Activated CD8-positive, alpha-beta memory T cell treated with anti-CD3 and anti-CD28 coated beads, Interleukin-2, amount 50 U/mL, for 48 hours (primary cell): ENCODE data around the gene DNAJA4.

ENCODE experiments used
- DNase-seq: peaks from one replicate; pipeline ENCODE4 v3.0.0-alpha.2; 2020

DNAJA4 gene

GRCh38 chr15:78282324-78282723 lies 18.0 kb downstream of the DNAJA4 start:
- no peak for DNase-seq

GRCh38 chr15:78284758-78285157 lies 20.4 kb downstream of the DNAJA4 start:
- DNase-seq = no peak

DNA sequence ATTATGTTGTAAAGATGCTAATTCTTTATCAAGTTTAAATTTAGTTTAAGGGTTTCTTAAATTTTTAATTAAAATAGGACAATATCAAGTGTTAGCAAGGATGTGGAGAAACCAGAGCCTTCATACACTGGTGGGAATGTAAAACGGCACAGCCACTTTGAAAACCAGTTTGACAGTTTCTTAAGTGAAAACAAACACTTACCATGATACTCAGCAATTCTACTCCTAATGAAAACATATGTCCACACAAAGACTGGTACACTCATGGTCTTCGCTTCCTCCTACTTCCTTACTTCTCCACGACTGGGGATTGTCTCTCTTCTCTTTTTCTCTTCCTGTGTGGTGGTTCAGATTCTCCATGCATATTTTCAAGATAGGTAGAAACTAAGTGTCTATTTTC lies 25.9 kb downstream of the DNAJA4 start:
- DNase-seq = no peak

GRCh38 chr15:78291052-78291451 lies 26.7 kb downstream of the DNAJA4 start:
- no peak for DNase-seq

- no peak for DNase-seq
These were observed 27.3 kb downstream of the DNAJA4 start for GRCh38 chr15:78291698-78292097.

DNA sequence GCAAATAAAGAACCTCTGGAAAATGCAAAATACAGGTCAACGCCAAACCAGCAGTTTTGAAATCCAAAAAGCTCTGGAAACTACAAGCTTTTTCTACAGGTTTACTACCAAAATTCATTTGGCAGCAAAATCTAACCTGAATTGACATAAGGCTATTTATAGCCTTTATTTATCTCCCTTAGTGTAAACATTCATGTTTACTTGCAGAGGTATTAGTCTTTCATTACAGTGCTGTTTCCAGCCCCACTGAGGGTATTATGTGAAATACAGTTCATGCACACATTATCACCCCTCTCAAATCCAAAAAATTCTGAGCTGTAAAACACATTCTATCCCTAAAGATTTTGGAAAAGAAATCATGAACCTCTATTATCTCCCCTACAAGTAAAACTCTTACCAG lies 27.9 kb downstream of the DNAJA4 start:
- no peak for DNase-seq

DNA sequence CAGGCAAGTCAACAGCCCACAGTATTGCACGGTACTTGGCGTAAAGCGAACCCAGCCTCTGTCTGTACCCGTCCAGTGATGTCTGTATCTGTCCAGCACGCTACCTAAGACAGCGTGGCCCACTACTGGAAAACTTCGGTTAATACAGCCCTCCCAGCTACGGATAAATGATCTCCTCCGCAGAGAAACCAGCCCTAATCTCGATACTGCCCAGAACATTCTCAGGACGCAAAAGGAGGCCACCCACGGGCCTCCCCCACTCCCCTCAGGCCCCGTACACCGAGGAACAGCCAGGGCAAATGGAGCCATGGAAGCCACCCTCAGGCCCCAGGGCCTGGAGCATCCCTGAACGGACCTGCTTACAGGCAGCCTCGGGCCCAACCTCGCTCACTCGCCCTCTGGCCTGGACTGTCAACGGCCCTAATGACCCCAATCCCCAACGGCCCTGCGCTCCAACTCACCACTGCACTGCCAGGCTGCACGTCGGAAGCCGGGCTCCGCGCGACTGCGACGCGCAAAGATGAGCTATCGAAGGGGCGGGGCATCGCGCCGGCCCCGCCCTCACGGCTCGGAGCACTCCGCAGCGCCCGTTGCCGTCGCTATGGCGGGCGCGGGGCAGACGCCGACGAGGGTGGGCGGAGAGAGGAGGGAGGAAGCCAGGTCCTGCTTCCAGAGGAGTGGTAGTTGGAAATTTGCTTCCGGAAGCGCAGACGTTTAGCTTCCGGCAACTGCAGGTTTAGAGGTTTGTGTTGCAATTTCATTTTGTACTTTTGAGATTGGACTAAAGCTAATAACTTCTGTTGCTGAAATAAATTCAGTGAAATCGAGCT lies 35.0 kb downstream of the DNAJA4 start, which contains the start of gene SKIC8:
SKIC8 (minus strand) TSS at position 509 of the 830 bp plus-strand sequence. CDS start 3,923 bp downstream, outside the sequence.
- peak; percentile 95 for DNase-seq

DNA sequence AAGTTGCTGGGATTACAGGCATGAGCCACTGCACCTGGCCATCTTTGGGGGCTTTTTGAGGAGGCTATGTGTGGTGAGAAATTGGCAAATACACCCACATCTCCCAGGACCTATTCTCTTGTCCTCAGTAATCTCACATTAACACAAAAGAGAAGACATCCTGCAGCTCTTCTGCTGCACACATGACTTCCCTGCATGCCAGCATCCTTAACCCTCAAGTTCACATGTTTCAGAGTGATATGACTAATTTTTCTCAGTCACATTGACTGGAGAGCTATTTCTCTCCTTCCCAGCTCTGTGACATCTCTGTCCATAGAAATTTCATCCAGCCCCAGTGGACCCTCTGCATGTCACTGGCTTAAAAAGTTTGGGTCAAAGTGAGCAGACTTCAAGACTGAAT lies 37.0 kb downstream of the DNAJA4 start:
- no peak for DNase-seq

DNA sequence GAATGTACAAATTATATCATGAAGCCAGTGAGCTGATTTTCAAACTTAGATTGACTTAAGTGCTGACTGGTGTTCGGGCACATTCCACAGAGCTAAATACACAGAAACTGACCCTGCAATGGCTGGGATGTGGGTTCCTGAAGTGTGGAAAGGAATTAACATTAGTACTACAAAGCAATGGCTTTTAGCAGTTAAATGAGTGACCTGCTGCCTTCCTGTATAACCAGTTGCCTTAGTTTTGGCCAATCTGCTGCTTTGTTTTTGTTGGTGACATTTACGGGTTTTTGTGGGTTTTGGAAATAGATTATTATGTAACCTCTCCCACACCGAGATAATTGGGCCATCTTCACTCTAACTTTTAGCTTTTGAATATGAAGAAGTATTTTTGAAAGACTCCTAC lies 37.5 kb downstream of the DNAJA4 start:
- DNase-seq = no peak

DNA sequence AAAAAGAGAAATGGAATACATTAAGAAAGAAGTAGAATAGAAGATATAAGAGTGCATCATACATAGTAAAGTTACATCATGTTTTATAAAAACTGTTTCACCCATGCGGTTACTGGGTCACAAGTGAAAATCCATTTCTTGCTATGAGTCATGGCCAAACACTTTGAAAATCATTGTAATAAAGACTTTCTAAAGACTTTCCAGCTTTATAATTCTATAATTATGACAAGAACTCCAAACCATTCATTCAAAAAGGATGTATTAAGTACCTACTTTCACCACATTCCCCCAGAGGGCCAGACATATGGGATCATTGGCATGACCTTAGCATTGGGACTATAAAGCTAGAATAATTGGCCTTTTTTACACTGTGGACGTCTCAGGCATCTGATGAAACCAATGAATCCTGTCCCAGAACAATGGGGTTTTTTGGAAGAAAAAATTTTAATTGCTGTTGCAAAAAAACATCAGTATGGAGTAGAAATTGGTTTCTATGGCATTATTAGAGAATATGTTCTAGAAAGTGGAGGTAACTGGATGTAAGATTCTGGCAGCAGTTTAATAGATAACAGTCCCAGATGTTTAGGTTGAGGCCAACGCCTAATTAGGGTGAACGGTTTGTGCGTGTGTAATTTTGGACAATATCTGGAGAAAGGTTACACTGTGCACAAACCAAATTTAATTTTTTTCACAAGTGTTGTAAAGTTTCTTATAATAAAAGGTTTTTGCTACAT lies 38.4 kb downstream of the DNAJA4 start:
- no peak for DNase-seq

DNA sequence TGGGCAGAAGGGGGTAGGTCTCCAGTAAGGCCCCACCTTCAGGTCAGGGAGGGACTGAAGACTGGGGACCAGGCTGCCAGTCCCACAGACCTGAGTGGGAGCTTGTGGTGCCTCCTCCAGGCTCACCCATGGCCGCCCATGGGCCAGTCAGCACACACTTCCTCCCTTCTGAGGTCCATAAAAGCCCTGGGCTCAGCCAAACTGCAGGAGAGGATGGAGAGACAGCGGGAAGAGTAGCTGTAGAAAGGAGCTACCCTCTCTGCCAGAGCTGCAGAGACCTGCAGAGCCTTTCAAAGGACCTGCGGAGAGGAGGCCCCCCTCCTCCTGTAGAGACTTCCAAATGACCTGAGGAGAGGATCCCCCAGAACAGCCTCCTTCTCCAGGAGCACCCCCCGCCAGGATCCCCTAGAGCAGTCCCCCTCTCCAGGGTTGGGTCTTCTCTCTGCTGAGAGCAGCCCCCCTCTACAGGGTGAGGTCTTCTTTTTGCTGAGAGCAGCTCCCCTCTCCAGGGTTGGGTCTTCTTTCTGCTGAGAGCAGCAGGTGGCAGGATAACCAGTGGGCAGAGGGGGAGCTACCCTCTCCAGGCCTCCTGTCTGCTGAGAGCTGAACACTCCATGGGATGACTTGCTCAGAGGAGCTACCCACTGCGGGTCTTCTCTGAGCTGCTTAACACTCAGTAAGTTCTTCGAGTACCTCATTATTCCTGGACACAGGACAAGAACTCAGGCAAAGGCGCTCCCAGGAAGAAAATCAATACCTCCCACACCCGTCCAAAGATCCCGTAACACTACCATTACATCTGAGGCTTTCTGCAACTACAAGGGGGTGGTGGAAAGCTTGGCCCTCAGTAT lies 40.1 kb downstream of the DNAJA4 start:
- no peak for DNase-seq

GRCh38 chr15:78306176-78306774 lies 41.9 kb downstream of the DNAJA4 start:
- DNase-seq = no peak

DNA sequence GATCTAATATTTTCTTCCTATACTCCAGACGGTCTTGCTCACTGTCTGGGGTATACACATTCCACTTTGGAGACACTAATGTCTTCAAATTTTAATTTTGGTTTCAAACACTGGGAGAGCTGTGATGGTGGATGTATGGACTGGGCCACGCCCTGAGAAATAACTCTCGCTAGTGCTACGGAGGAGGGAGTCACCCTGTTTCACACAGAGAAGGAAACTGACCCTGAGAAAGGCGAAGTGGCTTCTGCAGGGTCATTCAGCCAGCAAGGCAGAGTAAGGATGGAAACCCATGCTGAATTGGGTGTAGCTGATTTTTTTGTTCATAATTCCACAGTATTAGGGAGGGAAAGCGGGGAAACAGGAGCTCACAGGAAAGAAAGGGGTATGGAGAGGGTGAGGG lies 43.6 kb downstream of the DNAJA4 start:
- DNase-seq = no peak

DNA sequence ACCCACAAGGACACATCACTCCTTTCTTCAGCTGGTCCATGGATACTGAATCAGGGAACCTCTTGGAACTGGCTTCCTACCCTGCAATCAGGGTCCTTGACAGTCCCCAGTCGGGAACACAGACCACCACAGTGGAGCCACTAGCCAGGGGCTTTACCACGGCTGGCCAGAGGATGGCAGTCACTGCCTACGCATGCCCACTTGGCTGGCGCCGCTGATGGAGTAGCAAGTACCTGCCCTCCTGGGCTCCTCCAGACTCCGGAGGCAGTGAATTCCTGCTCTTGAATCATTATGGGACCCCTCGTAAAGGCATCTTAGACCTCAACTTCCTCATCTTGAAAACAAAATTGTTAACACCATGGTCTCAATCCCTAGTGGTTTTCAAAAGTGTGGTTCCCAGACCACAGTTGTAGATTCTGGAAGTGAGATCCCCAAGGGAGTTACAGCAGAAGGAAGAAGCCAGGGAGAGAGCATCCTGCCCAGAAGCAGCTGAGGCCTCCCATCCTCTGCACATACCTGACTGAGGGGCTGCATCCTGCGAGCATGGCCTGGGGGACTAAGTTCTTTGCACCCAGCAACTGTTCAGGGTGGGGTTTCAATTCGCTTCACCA lies 44.2 kb downstream of the DNAJA4 start:
- peak; percentile 84 for DNase-seq

DNA sequence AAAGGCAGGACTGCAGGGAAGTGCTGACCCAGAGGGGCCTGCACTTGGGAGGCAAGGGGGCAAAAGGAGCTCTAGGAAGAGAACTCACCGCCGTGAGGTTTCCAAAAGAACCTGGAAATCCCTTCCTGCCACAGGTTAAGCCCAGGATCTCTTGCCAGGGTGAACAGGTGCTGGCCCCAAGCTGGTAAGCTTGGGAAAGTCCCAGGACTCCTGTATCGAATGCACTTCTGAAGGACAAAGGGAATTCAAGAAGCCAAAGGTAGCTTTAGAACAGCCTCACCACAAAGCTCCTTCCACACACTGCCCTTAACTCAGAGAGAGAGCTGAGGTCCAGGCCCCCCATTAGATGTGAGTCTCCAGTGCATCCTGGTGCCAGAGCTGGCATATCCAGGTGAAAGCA lies 46.9 kb downstream of the DNAJA4 start:
- DNase-seq = no peak

GRCh38 chr15:78312536-78312935 lies 48.2 kb downstream of the DNAJA4 start:
- DNase-seq = no peak

DNA sequence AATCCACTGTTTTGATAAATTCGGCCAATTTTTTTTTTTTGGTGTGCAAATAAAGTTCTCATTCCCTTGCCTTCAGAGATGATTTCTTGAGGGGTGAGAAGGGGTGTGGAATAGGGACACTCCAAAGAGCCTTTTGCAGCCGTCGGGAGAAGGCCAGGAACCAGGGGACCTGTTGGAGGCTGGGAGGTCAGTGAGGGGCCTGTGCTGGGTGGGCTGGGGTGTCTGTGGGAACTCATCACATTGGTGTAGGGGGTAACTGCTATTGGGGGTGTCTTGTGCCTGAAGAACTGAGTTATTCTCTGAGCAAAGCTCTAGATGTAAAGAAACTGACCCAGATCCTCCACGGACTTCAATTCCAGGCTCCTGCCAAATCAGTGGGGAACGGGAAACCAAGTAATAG lies 48.6 kb downstream of the DNAJA4 start:
- no peak for DNase-seq

GRCh38 chr15:78313383-78313782 lies 49.0 kb downstream of the DNAJA4 start:
- DNase-seq = no peak

- no peak for DNase-seq
These were observed 49.8 kb downstream of the DNAJA4 start for GRCh38 chr15:78314181-78314581.

DNA sequence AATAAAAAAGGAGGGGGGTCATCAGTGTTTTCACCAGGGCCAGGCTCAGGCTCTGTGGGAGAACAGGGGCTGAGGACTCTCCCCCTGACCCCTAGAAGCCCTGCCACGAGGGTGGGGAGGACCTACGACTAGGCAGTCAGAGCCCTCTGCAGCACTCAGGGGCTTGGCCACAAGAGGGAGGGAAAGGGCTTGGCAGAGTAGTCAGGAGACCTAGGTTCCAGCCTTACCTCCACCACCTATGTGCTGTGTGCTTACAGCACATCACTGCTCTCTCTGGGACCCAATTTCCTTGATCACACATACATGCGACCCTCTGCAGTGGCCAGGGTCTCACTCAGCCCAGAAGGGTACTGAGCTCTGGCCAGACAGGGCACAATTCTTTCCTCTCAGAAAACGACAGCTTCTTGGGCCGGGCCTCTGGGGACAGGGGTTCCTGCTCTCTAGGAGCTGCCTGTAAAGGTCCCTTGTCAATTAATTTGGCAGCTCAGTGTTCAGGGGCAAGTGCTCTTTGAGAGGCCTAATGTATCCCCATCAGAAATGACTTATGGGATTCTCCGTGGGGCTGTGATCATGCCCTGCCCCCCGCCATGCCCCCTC lies 51.4 kb downstream of the DNAJA4 start:
- DNase-seq = no peak

DNA sequence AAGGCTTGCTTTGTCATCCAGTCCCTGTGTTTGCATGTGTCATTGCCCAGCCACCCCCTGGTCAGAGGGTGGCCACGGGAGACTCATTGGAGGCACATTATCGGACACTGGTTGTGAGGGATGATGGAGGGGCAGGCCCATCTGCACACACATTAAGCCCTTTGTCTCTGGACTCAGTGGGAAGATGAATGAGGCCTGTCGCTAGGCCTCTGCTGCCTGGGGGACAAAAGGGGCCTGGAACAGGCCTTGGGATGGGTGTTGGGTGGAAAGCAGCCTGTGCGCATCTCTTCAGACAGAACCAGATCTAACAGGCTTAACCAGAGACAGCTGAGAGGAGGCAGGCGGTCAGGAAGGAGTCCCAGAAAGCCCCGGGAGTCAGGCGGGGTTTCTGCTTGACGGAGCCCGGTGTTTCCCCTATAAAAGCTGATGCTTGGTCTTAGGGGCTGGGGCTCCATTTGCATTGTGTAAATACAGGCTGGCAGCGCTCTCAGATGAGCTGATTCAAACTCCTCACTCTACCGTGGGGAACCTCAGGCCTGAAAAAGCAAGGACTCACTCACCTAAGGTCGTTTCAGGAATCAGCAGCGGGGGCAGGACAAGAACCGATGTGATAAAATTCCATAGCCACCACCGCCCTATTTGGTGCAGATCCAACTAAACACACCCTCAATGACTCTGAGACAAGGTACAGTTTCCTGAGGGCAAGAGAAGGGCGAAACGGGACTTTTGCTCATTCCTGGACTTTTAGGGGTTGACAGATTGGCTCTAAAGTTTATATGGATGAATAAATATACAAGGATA lies 52.1 kb downstream of the DNAJA4 start:
- no peak for DNase-seq
